Left hindlimb (tissue), 1 donor: ENCODE data around the gene CAMK1D.

Experiments
- DNase-seq: peaks from one replicate; pipeline ENCODE4 v3.0.0-alpha.2; 2018

The CAMK1D gene

GRCh38 chr10:12500381-12501303, 151.3 kb downstream of the CAMK1D start:
- peak; percentile 16 for DNase-seq

DNA sequence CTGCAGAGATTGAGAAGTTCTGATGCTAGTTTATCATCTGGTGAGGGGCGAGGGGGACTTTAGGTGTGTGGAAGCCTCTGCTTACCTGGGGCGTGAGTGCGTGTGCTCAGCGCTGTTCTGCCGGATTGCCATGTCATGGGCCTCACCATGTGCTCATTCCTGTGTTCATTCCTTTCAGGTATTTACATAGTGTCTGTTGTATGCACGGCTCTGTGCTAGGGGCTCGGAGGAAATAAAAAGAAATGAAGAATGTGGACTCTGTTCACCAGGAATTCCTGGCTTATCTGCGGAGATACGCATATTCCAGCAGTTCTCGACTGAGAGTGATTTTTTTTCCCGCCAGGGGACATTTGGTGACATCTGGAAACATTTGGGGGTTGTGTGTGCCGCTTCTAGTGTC, 152.0 kb downstream of the CAMK1D start:
- DNase-seq, result no peak

- peak; percentile 27 for DNase-seq
Observed at GRCh38 chr10:12501841-12502525, 152.6 kb downstream of the CAMK1D start.

DNA sequence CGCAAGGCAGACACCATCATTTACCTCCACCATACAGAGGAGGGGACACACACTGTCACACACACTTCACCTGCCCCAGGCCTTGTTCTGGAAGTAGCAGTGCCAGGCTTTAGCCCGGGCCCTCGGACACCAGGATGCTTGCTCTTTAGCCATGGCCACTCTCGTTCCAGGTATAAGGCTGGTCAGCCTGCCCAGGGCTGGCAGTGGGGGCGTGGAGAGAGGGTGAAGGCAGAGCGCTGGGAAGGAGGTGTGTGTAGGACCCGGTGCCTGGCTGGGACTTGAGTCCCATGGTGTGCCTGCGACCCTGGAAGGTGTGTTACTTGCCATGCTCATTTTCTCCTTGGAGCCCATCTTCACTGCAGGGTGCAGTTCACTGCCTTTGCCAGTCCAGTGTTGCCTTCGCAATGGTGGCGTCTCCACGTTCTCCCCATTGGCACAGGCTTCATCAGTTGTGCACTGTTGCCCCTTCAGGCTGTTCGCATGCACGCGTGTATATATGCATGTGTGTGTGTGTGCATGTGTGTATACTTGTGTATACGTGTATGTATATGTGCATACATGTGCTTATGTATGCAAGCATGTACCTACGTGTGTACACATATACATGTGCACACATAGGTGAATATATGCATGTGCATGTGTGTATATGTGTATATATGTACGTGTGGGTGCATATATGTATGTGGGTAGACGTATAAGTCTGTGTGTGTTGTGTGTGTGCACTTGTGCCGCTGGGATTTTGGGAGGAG, 153.4 kb downstream of the CAMK1D start:
- peak; percentile 25 for DNase-seq

DNA sequence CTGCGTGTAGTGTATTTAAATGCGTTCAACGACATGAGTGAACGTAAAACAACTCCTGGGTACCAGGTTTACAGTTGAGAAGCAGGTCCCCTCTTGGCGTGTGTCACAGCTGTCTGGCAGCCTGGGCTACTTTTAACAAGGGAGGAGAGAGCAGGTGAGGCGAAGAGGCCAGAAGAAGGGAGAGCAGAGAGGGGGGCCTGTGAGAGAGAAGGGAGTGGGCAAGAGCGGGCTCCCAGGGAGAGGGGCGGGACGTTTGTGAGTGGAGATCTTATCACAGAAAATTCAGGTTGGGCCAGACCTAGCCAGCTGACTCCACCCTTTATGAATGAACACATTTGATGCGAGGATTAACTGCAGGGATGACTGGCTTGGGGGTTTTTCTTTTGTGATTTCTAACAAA, 154.0 kb downstream of the CAMK1D start:
- no peak for DNase-seq

- no peak for DNase-seq
Observed at GRCh38 chr10:12504176-12504575, 154.8 kb downstream of the CAMK1D start.

DNA sequence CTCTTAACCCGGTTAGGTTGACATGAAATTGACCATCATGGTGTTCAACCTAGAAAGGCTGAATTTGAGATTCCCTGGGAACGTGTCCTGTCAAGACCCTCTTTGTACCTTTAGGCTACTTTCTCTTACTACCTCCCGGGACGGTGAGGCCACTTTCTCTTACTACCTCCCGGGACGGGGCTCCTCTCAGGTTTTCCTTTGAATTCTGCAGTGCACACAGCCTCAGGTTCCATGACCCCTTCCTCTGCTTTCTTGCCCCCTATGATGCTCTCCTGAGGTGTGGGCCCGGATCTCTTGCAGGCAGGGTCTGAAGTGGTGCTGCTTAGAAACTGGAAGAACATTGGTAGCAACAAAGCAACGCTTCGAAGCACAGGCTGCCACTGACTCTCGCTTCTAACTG, 155.3 kb downstream of the CAMK1D start:
- DNase-seq, result no peak

DNA sequence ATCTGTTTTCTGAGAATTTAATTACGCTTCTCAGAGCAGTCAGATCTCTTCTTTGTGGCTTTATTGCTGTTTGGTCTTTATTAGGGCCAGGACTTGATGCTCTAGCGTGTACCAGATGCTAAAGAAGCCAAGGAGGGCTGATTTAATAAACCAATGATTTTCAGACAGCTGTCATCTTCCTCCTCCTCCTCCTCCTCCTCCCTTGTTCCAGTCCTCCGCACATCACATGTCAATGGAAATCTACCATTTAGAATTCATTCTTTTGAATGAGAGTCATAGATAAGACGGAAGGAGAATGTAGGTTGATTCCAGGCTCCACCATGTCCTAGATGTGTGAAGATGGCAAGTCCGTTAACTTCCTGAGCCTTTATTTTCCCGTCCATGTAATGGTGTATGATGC, 156.3 kb downstream of the CAMK1D start:
- DNase-seq, result peak; percentile 5

- DNase-seq, result peak; percentile 6
Observed at GRCh38 chr10:12507165-12507850, 158.0 kb downstream of the CAMK1D start.

DNA sequence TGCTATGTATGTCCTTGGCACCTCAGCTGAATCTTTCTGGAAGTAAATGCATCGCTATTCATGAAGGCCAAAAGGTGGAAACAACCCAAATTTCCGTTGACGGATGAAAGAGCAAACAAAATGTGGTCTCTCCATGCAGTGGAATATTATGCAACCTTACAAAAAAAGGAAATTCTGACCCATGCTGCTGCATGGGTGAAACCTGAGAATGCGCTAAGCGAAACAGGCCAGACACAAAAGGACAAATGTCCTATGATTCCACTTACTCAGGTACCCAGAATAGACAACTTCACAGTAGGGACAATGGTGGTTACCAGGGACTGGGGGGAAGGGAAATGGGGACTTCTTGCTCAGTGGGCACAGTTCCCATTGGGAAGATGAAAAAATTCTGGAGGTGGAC, 158.8 kb downstream of the CAMK1D start:
- DNase-seq, result no peak

DNA sequence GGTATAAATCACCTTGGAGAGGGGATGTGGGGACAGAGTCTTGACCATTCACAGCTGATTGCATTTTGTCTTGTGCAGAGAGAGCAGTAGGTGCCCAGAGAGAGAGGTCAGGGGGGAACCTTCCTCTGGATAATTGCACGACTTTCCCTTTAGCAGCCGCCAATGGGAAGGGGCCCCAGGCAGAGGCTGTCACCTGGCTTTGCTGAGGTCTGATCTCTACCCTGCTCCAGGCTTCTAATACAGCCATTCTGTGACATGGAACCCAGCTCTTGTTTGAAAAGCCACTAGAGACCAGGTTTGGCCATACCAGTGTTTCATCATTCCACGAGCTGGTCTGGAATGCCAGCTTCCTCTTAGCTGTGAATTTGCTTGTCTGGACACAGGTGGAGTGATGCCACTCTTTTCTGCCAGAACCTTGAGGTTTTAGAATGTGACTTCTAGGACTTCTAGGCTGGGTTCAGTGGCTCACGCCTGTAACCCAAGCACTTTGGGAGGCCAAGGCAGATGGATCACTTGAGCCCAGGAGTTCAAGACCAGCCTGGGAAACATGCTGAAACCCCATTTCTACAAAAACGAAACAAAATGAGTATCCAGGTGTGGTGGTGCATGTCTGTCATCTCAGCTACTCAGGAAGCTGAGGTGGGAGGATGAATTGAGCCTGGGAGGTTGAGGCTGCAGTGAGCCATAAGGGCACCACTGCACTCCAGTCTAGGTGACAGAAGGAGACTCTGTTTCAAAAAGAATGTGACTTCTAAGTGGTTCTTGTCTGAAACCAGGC, 159.9 kb downstream of the CAMK1D start:
- no peak for DNase-seq

GRCh38 chr10:12509794-12510100, 160.4 kb downstream of the CAMK1D start:
- DNase-seq, result no peak

DNA sequence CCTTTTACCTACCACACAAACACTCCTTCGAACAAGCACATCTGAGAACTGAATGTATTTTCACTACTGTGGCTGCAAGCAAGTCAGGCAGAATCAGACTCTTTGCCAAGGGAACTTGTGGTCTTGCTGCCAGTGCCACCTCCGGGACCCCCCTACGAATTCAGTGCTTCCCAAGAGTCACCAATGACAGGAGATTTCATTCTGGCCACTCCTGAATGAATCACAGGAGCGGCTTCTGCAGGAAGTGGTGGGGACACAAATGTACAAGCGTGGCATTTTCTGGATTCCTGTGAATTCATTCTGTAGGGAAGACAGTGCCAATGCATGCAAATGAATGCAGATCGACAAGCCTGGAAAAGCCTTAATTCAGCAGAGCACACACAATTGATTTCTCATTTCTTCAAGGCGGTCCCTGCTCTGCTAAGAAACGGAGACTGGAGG, 161.2 kb downstream of the CAMK1D start:
- no peak for DNase-seq

- DNase-seq, result no peak
Observed at GRCh38 chr10:12510984-12511383, 161.6 kb downstream of the CAMK1D start.

DNA sequence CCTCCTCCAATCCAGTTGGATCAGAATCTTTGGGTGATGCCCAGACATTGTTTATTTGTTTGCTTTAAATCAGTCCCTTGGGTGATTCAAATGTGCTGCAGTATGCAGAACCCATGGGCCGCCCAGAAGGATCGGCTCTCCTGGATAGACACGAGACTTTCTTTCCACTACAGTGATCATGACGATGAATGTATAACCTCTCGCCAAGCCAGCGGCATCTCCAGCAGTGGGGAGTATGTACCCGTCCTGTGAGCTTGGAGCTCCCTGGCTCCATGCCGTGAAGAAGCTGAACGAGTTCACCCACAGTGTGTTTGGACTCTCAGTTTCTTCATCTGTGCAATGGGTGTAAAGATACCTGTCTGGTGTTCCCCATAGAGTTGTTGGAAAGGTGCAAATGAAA, 162.3 kb downstream of the CAMK1D start:
- no peak for DNase-seq

DNA sequence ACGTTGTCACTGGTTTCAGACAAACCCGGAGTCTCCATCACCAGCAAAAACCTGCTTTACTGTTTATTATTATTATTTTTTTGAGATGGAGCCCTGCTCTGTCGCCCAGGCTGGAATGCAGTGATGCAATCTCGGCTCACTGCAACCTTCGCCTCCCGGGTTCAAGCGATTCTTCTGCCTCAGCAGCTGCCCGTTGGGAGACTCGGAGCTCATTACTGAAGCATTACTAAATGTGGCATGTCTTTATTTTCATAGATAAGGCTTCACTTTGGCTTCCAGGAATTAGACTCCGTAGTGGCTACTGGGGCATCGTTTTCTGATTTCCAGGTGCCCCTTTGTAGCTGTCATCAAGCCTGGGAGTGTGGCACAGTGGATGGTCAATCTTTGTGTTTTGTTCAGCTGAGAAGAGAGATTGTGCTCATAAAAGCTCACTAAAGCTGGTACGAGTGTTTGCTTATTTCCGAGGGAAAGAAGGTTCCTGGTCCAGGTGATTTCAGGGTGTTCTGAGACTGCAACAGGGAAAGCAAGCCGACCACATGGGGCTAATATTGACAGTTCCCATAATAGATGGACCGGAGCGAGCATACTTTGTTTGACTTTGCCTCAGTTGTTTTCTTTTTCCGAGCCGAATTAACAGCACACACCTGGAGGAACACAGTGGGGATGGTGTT, 163.1 kb downstream of the CAMK1D start:
- DNase-seq, result no peak

- no peak for DNase-seq
Observed at GRCh38 chr10:12513003-12513365, 163.6 kb downstream of the CAMK1D start.

GRCh38 chr10:12513775-12514673, 164.7 kb downstream of the CAMK1D start:
- DNase-seq, result no peak

GRCh38 chr10:12518024-12518423, 168.7 kb downstream of the CAMK1D start:
- no peak for DNase-seq

DNA sequence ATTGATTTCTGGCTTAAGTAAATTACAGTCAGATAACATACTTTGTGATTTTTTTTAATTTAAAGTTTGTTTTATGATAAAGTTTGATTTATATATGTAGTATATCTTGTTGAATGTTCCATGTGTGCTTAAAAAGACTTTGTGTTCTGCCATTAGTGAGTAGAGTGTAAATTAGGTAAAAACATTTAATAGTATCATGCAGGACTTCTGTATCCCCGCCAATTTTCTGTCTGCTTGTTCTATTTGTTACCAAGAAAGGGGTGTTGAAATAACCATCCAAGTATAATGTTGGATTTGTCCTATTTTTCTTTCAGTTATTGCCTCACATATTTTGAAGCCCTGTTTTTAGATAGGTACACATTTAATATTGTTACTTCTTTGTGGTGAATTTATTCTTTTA, 172.1 kb downstream of the CAMK1D start:
- no peak for DNase-seq

DNA sequence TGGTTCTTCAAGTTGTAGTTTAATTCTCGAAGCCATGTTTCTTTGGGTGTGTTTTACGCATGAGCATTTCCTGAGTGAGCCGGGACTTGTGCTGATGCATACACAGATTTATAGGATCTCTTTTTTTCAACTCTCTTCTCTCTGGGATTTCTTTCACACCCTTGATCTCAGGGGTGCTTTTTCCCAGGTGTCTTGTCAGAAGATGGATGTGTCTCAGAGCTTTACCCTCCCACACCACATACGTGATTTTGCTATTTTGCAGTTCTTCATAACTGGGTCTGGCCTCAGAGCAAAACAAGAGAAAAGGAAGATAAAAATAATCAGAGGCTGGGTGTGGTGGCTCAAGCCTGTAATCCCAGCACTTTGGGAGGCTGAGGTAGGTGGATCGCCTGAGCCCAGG, 177.0 kb downstream of the CAMK1D start:
- no peak for DNase-seq
